GM18870 (cell line): ENCODE results near the gene DCTN1.

Experiments used
- ATAC-seq: cut with Tn5 transposase; IDR thresholded peaks from one replicate; pipeline ENCODE4 v1.9.1; 2021; ENCODE audit warnings: moderate library complexity; ENCODE audit not compliant: unreplicated experiment

DCTN1 gene

GRCh38 chr2:74327627-74328026 is 52.5 kb downstream of the DCTN1 start:
- no peak for ATAC-seq

GRCh38 chr2:74327199-74327598 is 52.9 kb downstream of the DCTN1 start:
- no peak for ATAC-seq

- ATAC-seq, result no peak
Measured at GRCh38 chr2:74325815-74326214, 54.3 kb downstream of the DCTN1 start.

- no peak for ATAC-seq
Measured at GRCh38 chr2:74321737-74322136, 58.4 kb downstream of the DCTN1 start.

- ATAC-seq, result no peak
Measured at GRCh38 chr2:74317701-74318100, 62.4 kb downstream of the DCTN1 start.

GRCh38 chr2:74316627-74317295 is 63.4 kb downstream of the DCTN1 start:
- no peak for ATAC-seq

GRCh38 chr2:74314107-74314506 is 66.0 kb downstream of the DCTN1 start:
- ATAC-seq, result no peak

GRCh38 chr2:74313497-74313896 is 66.6 kb downstream of the DCTN1 start:
- no peak for ATAC-seq

- no peak for ATAC-seq
Measured at GRCh38 chr2:74312913-74313312, 67.2 kb downstream of the DCTN1 start.
